Measurements from ENCODE around the gene GPR183. TPM values are rescaled to one million over a fixed set of nuclear protein-coding genes. Genes with fewer than 3 reads are reported as not detected.

GPR183 gene
- total RNA-seq, 1 experiment from 2014 or later = not detected

GRCh38 chr13:99316657-99317256 lies 9.6 kb upstream of the GPR183 start:
- no peak for DNase-seq (ENCODE audit: low read depth, low spot score)
- in situ Hi-C loops (cut with HindIII; ENCODE audit: low pct_unique_long_range_greater_than_20kb, low sequenced_read_pairs) = no loop called here

GRCh38 chr13:99316224-99316623 lies 9.0 kb upstream of the GPR183 start:
- in situ Hi-C loops (cut with HindIII; ENCODE audit: low pct_unique_long_range_greater_than_20kb, low sequenced_read_pairs) = no loop called here
- DNase-seq (ENCODE audit: low read depth, low spot score) = no peak

- no peak for DNase-seq (ENCODE audit: low read depth, low spot score)
- in situ Hi-C loops (cut with HindIII; ENCODE audit: low pct_unique_long_range_greater_than_20kb, low sequenced_read_pairs) = no loop called here
These were observed 8.0 kb upstream of the GPR183 start for GRCh38 chr13:99315186-99315585.

- in situ Hi-C loops (cut with HindIII; ENCODE audit: low pct_unique_long_range_greater_than_20kb, low sequenced_read_pairs) = no loop called here
- DNase-seq (ENCODE audit: low read depth, low spot score) = no peak
These were observed 7.5 kb upstream of the GPR183 start for GRCh38 chr13:99314640-99315176.

- in situ Hi-C loops (cut with HindIII; ENCODE audit: low pct_unique_long_range_greater_than_20kb, low sequenced_read_pairs) = no loop called here
- no peak for DNase-seq (ENCODE audit: low read depth, low spot score)
These were observed 6.7 kb upstream of the GPR183 start for GRCh38 chr13:99313941-99314340.

- in situ Hi-C loops (cut with HindIII; ENCODE audit: low pct_unique_long_range_greater_than_20kb, low sequenced_read_pairs) = no loop called here
These were observed 6.3 kb upstream of the GPR183 start for GRCh38 chr13:99313501-99313900.

GRCh38 chr13:99312493-99312883 lies 5.3 kb upstream of the GPR183 start:
- in situ Hi-C loops (cut with HindIII; ENCODE audit: low pct_unique_long_range_greater_than_20kb, low sequenced_read_pairs) = no loop called here

More at GRCh38 chr13:99313501-99313900, 6.3 kb upstream of the GPR183 start:
- DNase-seq (ENCODE audit: low read depth, low spot score) = no peak

GRCh38 chr13:99311748-99312492 lies 4.7 kb upstream of the GPR183 start:
- DNase-seq (ENCODE audit: low read depth, low spot score) = no peak
- in situ Hi-C loops (cut with HindIII; ENCODE audit: low pct_unique_long_range_greater_than_20kb, low sequenced_read_pairs) = no loop called here

More at GRCh38 chr13:99312493-99312883, 5.3 kb upstream of the GPR183 start:
- DNase-seq (ENCODE audit: low read depth, low spot score) = no peak

GRCh38 chr13:99311137-99311536 lies 3.9 kb upstream of the GPR183 start:
- in situ Hi-C loops (cut with HindIII; ENCODE audit: low pct_unique_long_range_greater_than_20kb, low sequenced_read_pairs) = no loop called here
- DNase-seq (ENCODE audit: low read depth, low spot score) = no peak

GRCh38 chr13:99310382-99311031 lies 3.3 kb upstream of the GPR183 start:
- no peak for DNase-seq (ENCODE audit: low read depth, low spot score)
- in situ Hi-C loops (cut with HindIII; ENCODE audit: low pct_unique_long_range_greater_than_20kb, low sequenced_read_pairs) = no loop called here

- DNase-seq (ENCODE audit: low read depth, low spot score) = no peak
- in situ Hi-C loops (cut with HindIII; ENCODE audit: low pct_unique_long_range_greater_than_20kb, low sequenced_read_pairs) = no loop called here
These were observed 1.4 kb upstream of the GPR183 start for GRCh38 chr13:99308471-99309087.

- in situ Hi-C loops (cut with HindIII; ENCODE audit: low pct_unique_long_range_greater_than_20kb, low sequenced_read_pairs) = no loop called here
- DNase-seq (ENCODE audit: low read depth, low spot score) = no peak
These were observed 595 bp upstream of the GPR183 start for GRCh38 chr13:99307648-99308339.

GRCh38 chr13:99305566-99305965 lies 1.6 kb downstream of the GPR183 start:
- in situ Hi-C loops (cut with HindIII; ENCODE audit: low pct_unique_long_range_greater_than_20kb, low sequenced_read_pairs) = no loop called here

GRCh38 chr13:99305158-99305557 lies 2.0 kb downstream of the GPR183 start:
- no peak for DNase-seq (ENCODE audit: low read depth, low spot score)
- in situ Hi-C loops (cut with HindIII; ENCODE audit: low pct_unique_long_range_greater_than_20kb, low sequenced_read_pairs) = no loop called here

More at GRCh38 chr13:99305566-99305965, 1.6 kb downstream of the GPR183 start:
- DNase-seq (ENCODE audit: low read depth, low spot score) = no peak

- in situ Hi-C loops (cut with HindIII; ENCODE audit: low pct_unique_long_range_greater_than_20kb, low sequenced_read_pairs) = no loop called here
- no peak for DNase-seq (ENCODE audit: low read depth, low spot score)
These were observed 2.7 kb downstream of the GPR183 start for GRCh38 chr13:99304541-99304940.

- in situ Hi-C loops (cut with HindIII; ENCODE audit: low pct_unique_long_range_greater_than_20kb, low sequenced_read_pairs) = no loop called here
These were observed 3.2 kb downstream of the GPR183 start for GRCh38 chr13:99303863-99304521.

More at GRCh38 chr13:99303863-99304521, 3.2 kb downstream of the GPR183 start:
- no peak for DNase-seq (ENCODE audit: low read depth, low spot score)
